ENCODE results near the gene ZNF76.

The ZNF76 gene

GRCh38 chr6:35242906-35243305 lies 16.6 kb upstream of the ZNF76 start:
- H3K4me3 ChIP-seq (ENCODE audit: low read depth, low read length), result no peak overlapping the region
- TF ChIP-seq CTCF (conservative IDR thresholded peaks at IDR 0.05; ENCODE audit: low read depth, low read length), result no peak
- DNase-seq (ENCODE audit: low read depth), result no peak

- no peak for DNase-seq (ENCODE audit: low read depth)
- no peak for TF ChIP-seq CTCF (conservative IDR thresholded peaks at IDR 0.05; ENCODE audit: low read depth, low read length)
- no peak overlapping the region for H3K4me3 ChIP-seq (ENCODE audit: low read depth, low read length)
Observed at GRCh38 chr6:35243386-35243958, 16.1 kb upstream of the ZNF76 start.

GRCh38 chr6:35244551-35244950 lies 15.0 kb upstream of the ZNF76 start:
- H3K4me3 ChIP-seq (ENCODE audit: low read depth, low read length), result no peak overlapping the region
- TF ChIP-seq CTCF (conservative IDR thresholded peaks at IDR 0.05; ENCODE audit: low read depth, low read length), result no peak
- DNase-seq (ENCODE audit: low read depth), result no peak

- H3K4me3 ChIP-seq (ENCODE audit: low read depth, low read length), result no peak overlapping the region
- no peak for TF ChIP-seq CTCF (conservative IDR thresholded peaks at IDR 0.05; ENCODE audit: low read depth, low read length)
- DNase-seq (ENCODE audit: low read depth), result no peak
Observed at GRCh38 chr6:35247642-35248231, 11.8 kb upstream of the ZNF76 start.

- no peak overlapping the region for H3K4me3 ChIP-seq (ENCODE audit: low read depth, low read length)
- no peak for DNase-seq (ENCODE audit: low read depth)
- TF ChIP-seq CTCF (conservative IDR thresholded peaks at IDR 0.05; ENCODE audit: low read depth, low read length), result no peak
Observed at GRCh38 chr6:35248300-35248699, 11.2 kb upstream of the ZNF76 start.

GRCh38 chr6:35248965-35249364 lies 10.6 kb upstream of the ZNF76 start:
- no peak overlapping the region for H3K4me3 ChIP-seq (ENCODE audit: low read depth, low read length)
- no peak for TF ChIP-seq CTCF (conservative IDR thresholded peaks at IDR 0.05; ENCODE audit: low read depth, low read length)
- DNase-seq (ENCODE audit: low read depth), result no peak

GRCh38 chr6:35251949-35252348 lies 7.6 kb upstream of the ZNF76 start:
- TF ChIP-seq CTCF (conservative IDR thresholded peaks at IDR 0.05; ENCODE audit: low read depth, low read length), result no peak
- DNase-seq (ENCODE audit: low read depth), result no peak
- H3K4me3 ChIP-seq (ENCODE audit: low read depth, low read length), result no peak overlapping the region
